HepG2 (cell line): ENCODE results near the gene FLYWCH1. TPM values are rescaled to one million over a fixed set of nuclear protein-coding genes. Genes with fewer than 3 reads are reported as not detected.
A peak's percentile ranks its signal among the peaks of the same experiment; 100 is the strongest.

Experiments used
- CCAR2 ChIP-seq: fragments of 200-400 bp; formaldehyde crosslinking; optimal IDR thresholded peaks from 2 replicates; pipeline ENCODE3; 2018; ENCODE audit warnings: low read depth, mild to moderate bottlenecking, low read length, moderate library complexity
- CREM ChIP-seq, 2 experiments: sonication (generic) in 1 of 2; formaldehyde crosslinking in 1 of 2; IDR thresholded peaks; 2 replicates each; pipeline versions ENCODE4 v1.4.0 to v1.6.1; 2016 to 2020; ENCODE audit warnings: antibody characterized with exemption in 1 of 2, mild to moderate bottlenecking in 1 of 2, missing genetic modification reagents in 1 of 2
- DPF2 ChIP-seq: sonication (generic); formaldehyde crosslinking; IDR thresholded peaks from 2 replicates; pipeline ENCODE4 v1.4.0; 2020; ENCODE audit warnings: mild to moderate bottlenecking, low read depth, missing genetic modification reagents, borderline replicate concordance
- JARID2 ChIP-seq: sonication (generic); formaldehyde crosslinking; IDR thresholded peaks from 2 replicates; pipeline ENCODE4 v1.8.1; 2023; ENCODE audit warnings: missing genetic modification reagents, inconsistent platforms; ENCODE audit not compliant: insufficient replicate concordance
- MAFF ChIP-seq: IDR thresholded peaks from 2 replicates; pipeline ENCODE4 v1.6.1; 2011; ENCODE audit warnings: low read depth, low read length, improper control_type of control experiment
- RFXAP ChIP-seq: sonication (generic); formaldehyde crosslinking; IDR thresholded peaks from 2 replicates; pipeline ENCODE4 v1.4.0; 2020; ENCODE audit warnings: missing genetic modification reagents, borderline replicate concordance
- SIX4 ChIP-seq: sonication (generic); formaldehyde crosslinking; IDR thresholded peaks from 2 replicates; pipeline ENCODE4 v1.4.0; 2020; ENCODE audit warnings: missing genetic modification reagents
- ZNF205 ChIP-seq: IDR thresholded peaks from 2 replicates; pipeline ENCODE4 v1.6.1; 2018; ENCODE audit warnings: missing biosample characterization, missing genetic modification reagents
- polyA plus RNA-seq, 8 experiments: library from polyadenylated mRNA; depleted of rRNA in 3 of 8; stranded (reverse) in 7 of 8; unstranded in 1 of 8; fragments of >200 nt; fragmentation: Illumina TruSeq in 4 of 8; extraction: Trizol in 4 of 8; gene quantifications; 2 replicates each; pipeline versions ENCODE4 v1.2.1 to v1.2.3, GENCODE V29; 2011 to 2016; ENCODE audit warnings: low read depth in 4 of 8, missing spikeins in 1 of 8, mixed read lengths in 1 of 8; ENCODE audit not compliant: insufficient read depth in 1 of 8
- total RNA-seq, 5 experiments: library from RNA; depleted of rRNA; stranded (reverse); fragments of >200 nt; fragmentation: Illumina TruSeq; extraction: Trizol; gene quantifications; 2 replicates each; pipeline ENCODE4 v1.2.3, GENCODE V29; 2016; ENCODE audit warnings: low read depth in 1 of 5
- TF ChIP-seq, protein P1 (sequence below): sonication (generic); formaldehyde crosslinking; IDR thresholded peaks from 2 replicates; pipeline ENCODE4 v1.4.0; 2020; ENCODE audit warnings: missing genetic modification reagents
- TF ChIP-seq, protein P2 (sequence below): sonication (generic); formaldehyde crosslinking; IDR thresholded peaks from 2 replicates; pipeline ENCODE4 v1.5.0; 2020; ENCODE audit warnings: mild to moderate bottlenecking, missing genetic modification reagents, moderate library complexity
- TF ChIP-seq, protein P3 (sequence below): sonication (generic); formaldehyde crosslinking; IDR thresholded peaks from 2 replicates; pipeline ENCODE4 v1.8.0; 2022; ENCODE audit warnings: low read depth, missing genetic modification reagents
- TF ChIP-seq, protein P4 (sequence below): sonication (generic); formaldehyde crosslinking; IDR thresholded peaks from one replicate; pipeline ENCODE4 v1.5.1; 2020; ENCODE audit warnings: mild to moderate bottlenecking, missing genetic modification reagents; ENCODE audit errors: not compliant biosample characterization

Gene FLYWCH1
- total and polyA plus RNA-seq, 2 of the 13 experiments (the other 11 are each of a cell fraction or from before 2014, with no cell fraction given) = 7.3 to 12.4 TPM

DNA sequence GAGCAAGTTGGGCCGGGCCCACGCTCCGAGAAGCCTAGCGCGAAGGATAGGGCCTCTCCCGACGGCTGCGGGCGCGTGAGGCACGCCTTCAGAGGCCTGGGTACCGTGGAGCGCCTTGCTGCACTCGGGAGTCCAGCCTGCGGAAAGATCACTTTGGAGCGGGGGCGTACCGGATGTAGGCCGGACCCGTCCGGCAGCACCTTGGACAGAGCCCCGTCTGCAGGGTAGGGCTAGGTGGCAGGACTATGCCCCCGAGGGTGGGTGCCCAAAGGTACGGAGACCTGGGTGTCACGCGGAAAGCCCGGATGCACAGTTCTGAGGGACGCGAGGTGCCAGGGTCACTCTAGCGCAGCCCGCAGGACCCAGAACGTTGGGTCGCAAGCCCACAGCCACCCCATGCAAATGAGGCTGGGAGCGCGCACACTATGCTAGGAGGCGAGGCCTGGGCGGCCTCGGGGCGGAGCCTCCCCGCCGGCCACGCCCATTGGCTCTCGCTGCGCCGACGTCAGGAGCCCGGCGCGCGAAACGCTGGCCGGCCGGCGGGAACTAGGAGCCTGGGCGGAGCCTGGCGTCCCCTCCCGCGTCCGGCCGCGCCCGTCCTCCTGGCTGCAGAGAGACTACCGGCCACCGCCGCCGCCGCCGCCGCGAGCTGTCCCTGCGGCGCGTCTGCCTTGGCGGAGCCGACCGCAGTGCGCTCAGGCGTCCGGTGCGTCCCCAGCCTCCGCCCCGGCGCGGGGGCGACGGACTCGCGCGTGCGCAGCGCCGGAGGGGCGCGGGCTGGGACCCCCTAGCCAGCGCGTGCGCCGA lies 57.2 kb downstream of the FLYWCH1 start, which contains the start of gene PAQR4 (continued):
- TF ChIP-seq SIX4 (CRISPR knock-in tag) (peak; percentile 78; the same call in 1 of the 2 replicates), CREM (IDR thresholded peaks at IDR 0.05) (peak; percentile 49; the same call in 1 of the 2 replicates), CREM (CRISPR knock-in tag; IDR thresholded peaks at IDR 0.05) (0 out of 2 replicates have a peak, but pooled peaks have one; percentile 30), JARID2 (peak; percentile 68), ZNF205 (peak; percentile 89), CCAR2 (no peak), DPF2 (CRISPR knock-in tag) (0 out of 2 replicates have a peak, but pooled peaks have one; percentile 49), MAFF (no peak), RFXAP (CRISPR knock-in tag) (no peak; the same call in 1 of the 2 replicates)
- TF ChIP-seq, protein P1, sequence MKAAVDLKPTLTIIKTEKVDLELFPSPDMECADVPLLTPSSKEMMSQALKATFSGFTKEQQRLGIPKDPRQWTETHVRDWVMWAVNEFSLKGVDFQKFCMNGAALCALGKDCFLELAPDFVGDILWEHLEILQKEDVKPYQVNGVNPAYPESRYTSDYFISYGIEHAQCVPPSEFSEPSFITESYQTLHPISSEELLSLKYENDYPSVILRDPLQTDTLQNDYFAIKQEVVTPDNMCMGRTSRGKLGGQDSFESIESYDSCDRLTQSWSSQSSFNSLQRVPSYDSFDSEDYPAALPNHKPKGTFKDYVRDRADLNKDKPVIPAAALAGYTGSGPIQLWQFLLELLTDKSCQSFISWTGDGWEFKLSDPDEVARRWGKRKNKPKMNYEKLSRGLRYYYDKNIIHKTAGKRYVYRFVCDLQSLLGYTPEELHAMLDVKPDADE (CRISPR knock-in tag) = peak; percentile 85; the same call in 1 of the 2 replicates
- TF ChIP-seq, protein P2, sequence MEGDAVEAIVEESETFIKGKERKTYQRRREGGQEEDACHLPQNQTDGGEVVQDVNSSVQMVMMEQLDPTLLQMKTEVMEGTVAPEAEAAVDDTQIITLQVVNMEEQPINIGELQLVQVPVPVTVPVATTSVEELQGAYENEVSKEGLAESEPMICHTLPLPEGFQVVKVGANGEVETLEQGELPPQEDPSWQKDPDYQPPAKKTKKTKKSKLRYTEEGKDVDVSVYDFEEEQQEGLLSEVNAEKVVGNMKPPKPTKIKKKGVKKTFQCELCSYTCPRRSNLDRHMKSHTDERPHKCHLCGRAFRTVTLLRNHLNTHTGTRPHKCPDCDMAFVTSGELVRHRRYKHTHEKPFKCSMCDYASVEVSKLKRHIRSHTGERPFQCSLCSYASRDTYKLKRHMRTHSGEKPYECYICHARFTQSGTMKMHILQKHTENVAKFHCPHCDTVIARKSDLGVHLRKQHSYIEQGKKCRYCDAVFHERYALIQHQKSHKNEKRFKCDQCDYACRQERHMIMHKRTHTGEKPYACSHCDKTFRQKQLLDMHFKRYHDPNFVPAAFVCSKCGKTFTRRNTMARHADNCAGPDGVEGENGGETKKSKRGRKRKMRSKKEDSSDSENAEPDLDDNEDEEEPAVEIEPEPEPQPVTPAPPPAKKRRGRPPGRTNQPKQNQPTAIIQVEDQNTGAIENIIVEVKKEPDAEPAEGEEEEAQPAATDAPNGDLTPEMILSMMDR (CRISPR knock-in tag) = peak; percentile 30
- TF ChIP-seq, protein P3, sequence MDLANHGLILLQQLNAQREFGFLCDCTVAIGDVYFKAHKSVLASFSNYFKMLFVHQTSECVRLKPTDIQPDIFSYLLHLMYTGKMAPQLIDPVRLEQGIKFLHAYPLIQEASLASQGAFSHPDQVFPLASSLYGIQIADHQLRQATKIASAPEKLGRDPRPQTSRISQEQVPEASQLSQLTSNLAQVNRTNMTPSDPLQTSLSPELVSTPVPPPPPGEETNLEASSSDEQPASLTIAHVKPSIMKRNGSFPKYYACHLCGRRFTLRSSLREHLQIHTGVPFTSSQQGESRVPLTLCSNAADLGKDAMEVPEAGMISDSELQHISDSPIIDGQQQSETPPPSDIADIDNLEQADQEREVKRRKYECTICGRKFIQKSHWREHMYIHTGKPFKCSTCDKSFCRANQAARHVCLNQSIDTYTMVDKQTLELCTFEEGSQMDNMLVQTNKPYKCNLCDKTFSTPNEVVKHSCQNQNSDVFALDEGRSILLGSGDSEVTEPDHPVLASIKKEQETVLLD = no peak; the same call in 1 of the 2 replicates
- TF ChIP-seq, protein P4, sequence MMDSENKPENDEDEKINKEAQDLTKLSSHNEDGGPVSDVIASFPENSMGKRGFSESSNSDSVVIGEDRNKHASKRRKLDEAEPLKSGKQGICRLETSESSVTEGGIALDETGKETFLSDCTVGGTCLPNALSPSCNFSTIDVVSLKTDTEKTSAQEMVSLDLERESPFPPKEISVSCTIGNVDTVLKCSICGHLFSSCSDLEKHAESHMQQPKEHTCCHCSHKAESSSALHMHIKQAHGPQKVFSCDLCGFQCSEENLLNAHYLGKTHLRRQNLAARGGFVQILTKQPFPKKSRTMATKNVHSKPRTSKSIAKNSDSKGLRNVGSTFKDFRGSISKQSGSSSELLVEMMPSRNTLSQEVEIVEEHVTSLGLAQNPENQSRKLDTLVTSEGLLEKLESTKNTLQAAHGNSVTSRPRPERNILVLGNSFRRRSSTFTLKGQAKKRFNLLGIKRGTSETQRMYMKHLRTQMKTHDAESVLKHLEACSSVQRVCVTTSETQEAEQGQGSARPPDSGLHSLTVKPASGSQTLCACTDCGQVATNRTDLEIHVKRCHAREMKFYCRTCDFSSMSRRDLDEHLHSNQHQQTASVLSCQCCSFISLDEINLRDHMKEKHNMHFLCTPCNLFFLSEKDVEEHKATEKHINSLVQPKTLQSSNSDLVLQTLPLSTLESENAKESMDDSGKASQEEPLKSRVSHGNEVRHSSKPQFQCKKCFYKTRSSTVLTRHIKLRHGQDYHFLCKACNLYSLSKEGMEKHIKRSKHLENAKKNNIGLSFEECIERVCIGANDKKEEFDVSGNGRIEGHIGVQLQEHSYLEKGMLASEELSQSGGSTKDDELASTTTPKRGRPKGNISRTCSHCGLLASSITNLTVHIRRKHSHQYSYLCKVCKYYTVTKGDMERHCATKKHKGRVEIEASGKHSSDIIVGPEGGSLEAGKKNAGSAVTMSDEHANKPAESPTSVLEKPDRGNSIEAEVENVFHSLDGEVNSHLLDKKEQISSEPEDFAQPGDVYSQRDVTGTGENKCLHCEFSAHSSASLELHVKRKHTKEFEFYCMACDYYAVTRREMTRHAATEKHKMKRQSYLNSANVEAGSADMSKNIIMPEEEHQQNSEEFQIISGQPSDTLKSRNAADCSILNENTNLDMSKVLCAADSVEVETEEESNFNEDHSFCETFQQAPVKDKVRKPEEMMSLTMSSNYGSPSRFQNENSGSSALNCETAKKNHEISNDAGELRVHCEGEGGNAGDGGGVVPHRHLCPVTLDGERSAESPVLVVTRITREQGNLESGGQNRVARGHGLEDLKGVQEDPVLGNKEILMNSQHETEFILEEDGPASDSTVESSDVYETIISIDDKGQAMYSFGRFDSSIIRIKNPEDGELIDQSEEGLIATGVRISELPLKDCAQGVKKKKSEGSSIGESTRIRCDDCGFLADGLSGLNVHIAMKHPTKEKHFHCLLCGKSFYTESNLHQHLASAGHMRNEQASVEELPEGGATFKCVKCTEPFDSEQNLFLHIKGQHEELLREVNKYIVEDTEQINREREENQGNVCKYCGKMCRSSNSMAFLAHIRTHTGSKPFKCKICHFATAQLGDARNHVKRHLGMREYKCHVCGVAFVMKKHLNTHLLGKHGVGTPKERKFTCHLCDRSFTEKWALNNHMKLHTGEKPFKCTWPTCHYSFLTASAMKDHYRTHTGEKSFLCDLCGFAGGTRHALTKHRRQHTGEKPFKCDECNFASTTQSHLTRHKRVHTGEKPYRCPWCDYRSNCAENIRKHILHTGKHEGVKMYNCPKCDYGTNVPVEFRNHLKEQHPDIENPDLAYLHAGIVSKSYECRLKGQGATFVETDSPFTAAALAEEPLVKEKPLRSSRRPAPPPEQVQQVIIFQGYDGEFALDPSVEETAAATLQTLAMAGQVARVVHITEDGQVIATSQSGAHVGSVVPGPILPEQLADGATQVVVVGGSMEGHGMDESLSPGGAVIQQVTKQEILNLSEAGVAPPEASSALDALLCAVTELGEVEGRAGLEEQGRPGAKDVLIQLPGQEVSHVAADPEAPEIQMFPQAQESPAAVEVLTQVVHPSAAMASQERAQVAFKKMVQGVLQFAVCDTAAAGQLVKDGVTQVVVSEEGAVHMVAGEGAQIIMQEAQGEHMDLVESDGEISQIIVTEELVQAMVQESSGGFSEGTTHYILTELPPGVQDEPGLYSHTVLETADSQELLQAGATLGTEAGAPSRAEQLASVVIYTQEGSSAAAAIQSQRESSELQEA (CRISPR knock-in tag) = peak; percentile 91
